ENCODE measurements around the gene SDCBP2.

GRCh38 chr20:1283522-1284510 is 45.1 kb downstream of the SDCBP2 start:
- TF ChIP-seq CEBPB (IDR thresholded peaks at IDR 0.05; ENCODE audit: borderline replicate concordance in 1 of 2, low read depth in 2 of 2, low read length in 2 of 2): no peak
- no peak for TF ChIP-seq NFYA (IDR thresholded peaks at IDR 0.05; ENCODE audit: borderline replicate concordance, low read depth, low read length)
- TF ChIP-seq ESRRA (IDR thresholded peaks at IDR 0.05; ENCODE audit: low read length): no peak
- TF ChIP-seq RAD51 (IDR thresholded peaks at IDR 0.05): no peak
- no peak for TF ChIP-seq FOXK2 (IDR thresholded peaks at IDR 0.05)
- no peak for TF ChIP-seq CTCF (IDR thresholded peaks at IDR 0.05 in 2 of 3, conservative IDR thresholded peaks at IDR 0.05 in 1 of 3; ENCODE audit: control insufficient read depth in 2 of 3, extremely low read depth in 1 of 3, insufficient read depth in 1 of 3, low read depth in 3 of 3, low read length in 3 of 3)
- no peak for TF ChIP-seq RAD21 (IDR thresholded peaks at IDR 0.05; ENCODE audit: insufficient read depth, low read depth, low read length)
- no peak for TF ChIP-seq RBBP5 (conservative IDR thresholded peaks at IDR 0.05)

Data from GM12878 (cell line).